MM.1S (cell line): Measurements from ENCODE around the gene SULF2.

ENCODE experiments used
- DNase-seq: peaks from one replicate; pipeline ENCODE4 v3.0.0-alpha.2; 2015
- H2AFZ ChIP-seq: fragments of 300-600 bp; sonication (generic); 2 replicates; pipeline ENCODE4 v1.6.0; 2016; ENCODE audit warnings: antibody characterized with exemption, low read length
- H3F3A ChIP-seq: fragments of 300-600 bp; sonication (generic); 2 replicates; pipeline ENCODE4 v1.6.1; 2016; ENCODE audit warnings: mild to moderate bottlenecking, antibody characterized with exemption, low read length, moderate library complexity, mixed read lengths; ENCODE audit not compliant: insufficient read depth
- H3K27ac ChIP-seq: fragments of 300-600 bp; sonication (generic); 2 replicates; pipeline ENCODE4 v1.5.1; 2016; ENCODE audit warnings: mild to moderate bottlenecking, low read length
- H3K27me3 ChIP-seq: fragments of 300-600 bp; sonication (generic); replicated peaks from 2 replicates; pipeline ENCODE4 v1.6.0; 2016; ENCODE audit warnings: low read length; ENCODE audit not compliant: insufficient read depth
- H3K36me3 ChIP-seq: fragments of 300-600 bp; sonication (generic); replicated peaks from 2 replicates; pipeline ENCODE4 v1.6.1; 2016; ENCODE audit warnings: mild to moderate bottlenecking, low read length, mixed read lengths; ENCODE audit not compliant: insufficient read depth
- H3K4me1 ChIP-seq: fragments of 300-600 bp; sonication (generic); 2 replicates; pipeline ENCODE4 v1.6.1; 2016; ENCODE audit warnings: low read length, mixed read lengths
- H3K4me2 ChIP-seq: fragments of 300-600 bp; sonication (generic); 2 replicates; pipeline ENCODE4 v1.6.0; 2016; ENCODE audit warnings: low read depth, low read length
- H3K4me3 ChIP-seq: fragments of 300-600 bp; sonication (generic); 2 replicates; pipeline ENCODE4 v1.5.1; 2016; ENCODE audit warnings: low read length, mixed read lengths
- H3K79me2 ChIP-seq: fragments of 300-600 bp; sonication (generic); 2 replicates; pipeline ENCODE4 v1.6.1; 2016; ENCODE audit warnings: mixed run types, low read length, mixed read lengths
- H3K9ac ChIP-seq: fragments of 300-600 bp; sonication (generic); 2 replicates; pipeline ENCODE4 v1.6.1; 2016; ENCODE audit warnings: low read length, mixed read lengths
- H3K9me2 ChIP-seq: fragments of 300-600 bp; sonication (generic); replicated peaks from 2 replicates; pipeline ENCODE4 v1.6.1; 2016; ENCODE audit warnings: mild to moderate bottlenecking, low read length, mixed read lengths; ENCODE audit not compliant: insufficient read depth
- H3K9me3 ChIP-seq: fragments of 300-600 bp; sonication (generic); replicated peaks from 2 replicates; pipeline ENCODE4 v1.6.1; 2016; ENCODE audit warnings: mild to moderate bottlenecking, low read length, mixed read lengths; ENCODE audit not compliant: insufficient read depth
- H4K20me1 ChIP-seq: fragments of 300-600 bp; sonication (generic); 2 replicates; pipeline ENCODE4 v1.6.1; 2016; ENCODE audit warnings: mild to moderate bottlenecking, low read length, moderate library complexity, mixed read lengths; ENCODE audit not compliant: insufficient read depth
- CTCF ChIP-seq: fragments of 300-600 bp; sonication (generic); IDR thresholded peaks from 2 replicates; pipeline ENCODE4 v1.5.1; 2016; ENCODE audit warnings: antibody characterized with exemption, low read length, mixed read lengths
- EZH2 ChIP-seq: fragments of 300-600 bp; sonication (generic); optimal IDR thresholded peaks from 2 replicates; pipeline ENCODE3; 2017; ENCODE audit warnings: low read depth, mild to moderate bottlenecking, antibody characterized with exemption, low read length, mixed read lengths
- EZH2phosphoT487 ChIP-seq: fragments of 300-600 bp; sonication (generic); IDR thresholded peaks from 2 replicates; pipeline ENCODE4 v1.6.1; 2018; ENCODE audit warnings: antibody characterized with exemption, low read length

Gene SULF2

GRCh38 chr20:47704746-47705496, 80.4 kb downstream of the SULF2 start:
- Histone ChIP-seq H3K4me1 (no peaks in the 10 kb centered on the region), H3K27ac (no peak overlapping the region), H2AFZ (no peak overlapping the region), H3K9ac (no peak overlapping the region), H3K4me3 (no peak overlapping the region), H4K20me1 (0 out of 2 replicates have a peak, but pooled peaks cover 6% of the 10 kb centered on the region), H3K9me2 (no peaks in the 10 kb centered on the region), H3K27me3 (no peaks in the 10 kb centered on the region), H3K9me3 (no peaks in the 10 kb centered on the region), H3F3A (no peaks in the 10 kb centered on the region), H3K36me3 (peaks cover 9% of the 10 kb centered on the region; the same call in 1 of the 2 replicates), H3K4me2 (no peak overlapping the region), H3K79me2 (peaks cover 76% of the 10 kb centered on the region)
- no peak for DNase-seq
- TF ChIP-seq EZH2, result no peak
- no peak for TF ChIP-seq EZH2phosphoT487
- no peak for TF ChIP-seq CTCF

GRCh38 chr20:47703748-47704147, 81.5 kb downstream of the SULF2 start:
- H3K27ac ChIP-seq, result no peak overlapping the region
- H4K20me1 ChIP-seq, result 0 out of 2 replicates have a peak, but pooled peaks cover 6% of the 10 kb centered on the region
- no peak overlapping the region for H3K9ac ChIP-seq
- no peaks in the 10 kb centered on the region for H3K27me3 ChIP-seq
- H3K4me3 ChIP-seq, result no peak overlapping the region
- no peaks in the 10 kb centered on the region for H3K9me3 ChIP-seq
- TF ChIP-seq EZH2, result no peak
- H3K36me3 ChIP-seq, result peaks cover 7% of the 10 kb centered on the region
- H3K4me1 ChIP-seq, result no peaks in the 10 kb centered on the region
- H2AFZ ChIP-seq, result no peak overlapping the region
- H3K4me2 ChIP-seq, result no peak overlapping the region
- H3K9me2 ChIP-seq, result no peaks in the 10 kb centered on the region
- H3K79me2 ChIP-seq, result peaks cover 78% of the 10 kb centered on the region
- no peak for DNase-seq
- no peaks in the 10 kb centered on the region for H3F3A ChIP-seq

GRCh38 chr20:47701612-47702011, 83.7 kb downstream of the SULF2 start:
- Histone ChIP-seq H3K9me3 (no peaks in the 10 kb centered on the region), H3K79me2 (peaks cover 64% of the 10 kb centered on the region), H3F3A (no peaks in the 10 kb centered on the region; the same call in 1 of the 2 replicates), H3K4me3 (no peak overlapping the region), H3K4me2 (no peak overlapping the region), H3K9ac (no peak overlapping the region), H3K36me3 (peaks cover 7% of the 10 kb centered on the region), H3K27ac (no peak overlapping the region), H4K20me1 (0 out of 2 replicates have a peak, but pooled peaks cover 6% of the 10 kb centered on the region), H3K9me2 (no peaks in the 10 kb centered on the region), H2AFZ (no peak overlapping the region), H3K4me1 (no peaks in the 10 kb centered on the region), H3K27me3 (no peaks in the 10 kb centered on the region)
- DNase-seq, result no peak
- TF ChIP-seq EZH2phosphoT487 (no peak), CTCF (no peak), EZH2 (no peak)

- H3K9ac ChIP-seq, result no peak overlapping the region
- H4K20me1 ChIP-seq, result 0 out of 2 replicates have a peak, but pooled peaks cover 3% of the 10 kb centered on the region
- peaks cover 53% of the 10 kb centered on the region for H3K79me2 ChIP-seq
- no peaks in the 10 kb centered on the region for H3K9me2 ChIP-seq
- peaks cover 6% of the 10 kb centered on the region for H3K4me1 ChIP-seq
- TF ChIP-seq EZH2phosphoT487 (no peak), EZH2 (no peak), CTCF (no peak)
- no peaks in the 10 kb centered on the region for H3K9me3 ChIP-seq
- H3K27me3 ChIP-seq, result no peaks in the 10 kb centered on the region
- no peak overlapping the region for H2AFZ ChIP-seq
- H3K4me3 ChIP-seq, result no peak overlapping the region
- H3K36me3 ChIP-seq, result peaks cover 7% of the 10 kb centered on the region
- no peaks in the 10 kb centered on the region; the same call in 1 of the 2 replicates for H3F3A ChIP-seq
- H3K4me2 ChIP-seq, result no peak overlapping the region
- no peak for DNase-seq
- no peak overlapping the region for H3K27ac ChIP-seq
These were observed 85.0 kb downstream of the SULF2 start for GRCh38 chr20:47700327-47700726.
